ENCODE measurements around the gene MARK1. TPM values are rescaled to one million over a fixed set of nuclear protein-coding genes. Genes with fewer than 3 reads are reported as not detected.
A peak's percentile ranks its signal among the peaks of the same experiment; 100 is the strongest.

The MARK1 gene
- total RNA-seq, result 16.6 TPM
- long read RNA-seq, transcript MARK1-201 (18 exons, 2,946 nt), result major isoform, 6 of 12 reads
- long read RNA-seq, partial matches to known transcripts, result 1 of 12 reads
- long read RNA-seq, other reads (novel, unspliced or antisense), result 5 of 12 reads

- intact Hi-C loops (cut with micrococcal nuclease), result no loop called here
- ATAC-seq, result peak; percentile 94
- DNase-seq, result peak; percentile 92
Measured at GRCh38 chr1:220527908-220528678, at the start of gene MARK1. Gene MARK1, plus strand, starts transcription at chr1:220528136. Its CDS starts 687 bp downstream, at chr1:220528823.

GRCh38 chr1:220483700-220484099 lies 44.2 kb upstream of the MARK1 start:
- DNase-seq (no peak), ATAC-seq (peak; percentile 78)
- intact Hi-C loops (cut with micrococcal nuclease), result no loop called here

GRCh38 chr1:220484135-220484534 lies 43.8 kb upstream of the MARK1 start:
- ATAC-seq, result peak; percentile 40
- DNase-seq, result no peak
- intact Hi-C loops (cut with micrococcal nuclease), result no loop called here

- ATAC-seq (peak; percentile 60), DNase-seq (no peak)
- intact Hi-C loops (cut with micrococcal nuclease), result no loop called here
Measured at GRCh38 chr1:220485131-220485530, 42.8 kb upstream of the MARK1 start.

- intact Hi-C loops (cut with micrococcal nuclease), result no loop called here
- DNase-seq (no peak), ATAC-seq (no peak)
Measured at GRCh38 chr1:220485791-220486190, 42.1 kb upstream of the MARK1 start.

GRCh38 chr1:220487297-220487820 lies 40.6 kb upstream of the MARK1 start:
- intact Hi-C loops (cut with micrococcal nuclease), result no loop called here
- no peak for ATAC-seq
- DNase-seq, result no peak

- ATAC-seq, result no peak
- intact Hi-C loops (cut with micrococcal nuclease), result no loop called here
Measured at GRCh38 chr1:220491891-220492290, 36.0 kb upstream of the MARK1 start.

GRCh38 chr1:220497220-220497947 lies 30.6 kb upstream of the MARK1 start:
- ATAC-seq (no peak), DNase-seq (no peak)
- intact Hi-C loops (cut with micrococcal nuclease), result no loop called here

More at GRCh38 chr1:220491891-220492290, 36.0 kb upstream of the MARK1 start:
- no peak for DNase-seq

- intact Hi-C loops (cut with micrococcal nuclease), result no loop called here
Measured at GRCh38 chr1:220498188-220498587, 29.7 kb upstream of the MARK1 start.

GRCh38 chr1:220500372-220500771 lies 27.6 kb upstream of the MARK1 start:
- ATAC-seq (no peak), DNase-seq (no peak)
- intact Hi-C loops (cut with micrococcal nuclease), result no loop called here

More at GRCh38 chr1:220498188-220498587, 29.7 kb upstream of the MARK1 start:
- ATAC-seq (no peak), DNase-seq (no peak)

- ATAC-seq, result no peak
- DNase-seq, result no peak
- intact Hi-C loops (cut with micrococcal nuclease), result no loop called here
Measured at GRCh38 chr1:220504329-220504728, 23.6 kb upstream of the MARK1 start.

- intact Hi-C loops (cut with micrococcal nuclease), result no loop called here
- DNase-seq, result no peak
- ATAC-seq, result no peak
Measured at GRCh38 chr1:220507085-220507484, 20.9 kb upstream of the MARK1 start.

GRCh38 chr1:220511179-220511578 lies 16.8 kb upstream of the MARK1 start:
- ATAC-seq (no peak), DNase-seq (no peak)
- intact Hi-C loops (cut with micrococcal nuclease), result no loop called here

GRCh38 chr1:220511785-220512184 lies 16.2 kb upstream of the MARK1 start:
- ATAC-seq (peak; percentile 82), DNase-seq (peak; percentile 44)
- intact Hi-C loops (cut with micrococcal nuclease), result no loop called here

- DNase-seq, result no peak
- intact Hi-C loops (cut with micrococcal nuclease), result no loop called here
- no peak for ATAC-seq
Measured at GRCh38 chr1:220513834-220514233, 14.1 kb upstream of the MARK1 start.

- DNase-seq (no peak), ATAC-seq (no peak)
- intact Hi-C loops (cut with micrococcal nuclease), result no loop called here
Measured at GRCh38 chr1:220514256-220514655, 13.7 kb upstream of the MARK1 start.

- ATAC-seq (no peak), DNase-seq (no peak)
- intact Hi-C loops (cut with micrococcal nuclease), result no loop called here
Measured at GRCh38 chr1:220516014-220516721, 11.8 kb upstream of the MARK1 start.

GRCh38 chr1:220516722-220517042 lies 11.3 kb upstream of the MARK1 start:
- ATAC-seq, result no peak
- intact Hi-C loops (cut with micrococcal nuclease), result no loop called here

GRCh38 chr1:220521778-220522177 lies 6.2 kb upstream of the MARK1 start:
- intact Hi-C loops (cut with micrococcal nuclease), result no loop called here
- DNase-seq, result no peak
- no peak for ATAC-seq

More at GRCh38 chr1:220516722-220517042, 11.3 kb upstream of the MARK1 start:
- DNase-seq, result no peak

GRCh38 chr1:220526294-220526693 lies 1.6 kb upstream of the MARK1 start:
- DNase-seq, result no peak
- no peak for ATAC-seq
- intact Hi-C loops (cut with micrococcal nuclease), result no loop called here

Measured in left ventricle myocardium superior (tissue), 1 donor.